ENCODE measurements around the gene AFF3. TPM values are rescaled to one million over a fixed set of nuclear protein-coding genes. Genes with fewer than 3 reads are reported as not detected.

The AFF3 gene
- total RNA-seq, 2 experiments from 2014 or later, result 3.1 to 3.5 TPM

GRCh38 chr2:99793022-99793421 lies 349.4 kb downstream of the AFF3 start:
- ChIA-PET CTCF (interaction anchor here (1.0 to 1.6 kb wide), 2 partner anchors 76 to 469 kb away, joined by 3 read pairs; no protein-coding TSS in a partner anchor), POLR2A (no interaction called here)
- H3K27ac Mint-ChIP-seq, result no peak overlapping the region
- TF ChIP-seq CTCF (IDR thresholded peaks at IDR 0.05), result no peak
- intact Hi-C loops (cut with micrococcal nuclease), result no loop called here
- peaks cover 3% of the 10 kb centered on the region for H3K9me3 Mint-ChIP-seq
- H3K4me3 Mint-ChIP-seq, result no peak overlapping the region
- H3K4me1 Mint-ChIP-seq (ENCODE audit: low read depth), result no peaks in the 10 kb centered on the region
- H3K27me3 Mint-ChIP-seq, result no peaks in the 10 kb centered on the region
- no peak for ATAC-seq
- H3K36me3 Mint-ChIP-seq (ENCODE audit: low read depth), result no peaks in the 10 kb centered on the region
- no peak for DNase-seq

GRCh38 chr2:99789849-99790248 lies 352.5 kb downstream of the AFF3 start:
- intact Hi-C loops (cut with micrococcal nuclease), result no loop called here
- Mint-ChIP-seq H3K9me3 (no peaks in the 10 kb centered on the region), H3K27me3 (no peaks in the 10 kb centered on the region), H3K36me3 (ENCODE audit: low read depth) (no peaks in the 10 kb centered on the region), H3K4me3 (no peak overlapping the region), H3K4me1 (ENCODE audit: low read depth) (no peaks in the 10 kb centered on the region), H3K27ac (no peak overlapping the region)
- DNase-seq (no peak), ATAC-seq (no peak)
- no peak for TF ChIP-seq CTCF (IDR thresholded peaks at IDR 0.05)
- ChIA-PET CTCF (no interaction called here), POLR2A (no interaction called here)

GRCh38 chr2:99787769-99788382 lies 354.5 kb downstream of the AFF3 start:
- no peak for TF ChIP-seq CTCF (IDR thresholded peaks at IDR 0.05)
- Mint-ChIP-seq H3K4me1 (ENCODE audit: low read depth) (no peaks in the 10 kb centered on the region), H3K4me3 (no peak overlapping the region), H3K36me3 (ENCODE audit: low read depth) (no peaks in the 10 kb centered on the region), H3K27me3 (no peaks in the 10 kb centered on the region), H3K9me3 (no peaks in the 10 kb centered on the region), H3K27ac (no peak overlapping the region)
- intact Hi-C loops (cut with micrococcal nuclease), result no loop called here
- no peak for DNase-seq
- POLR2A ChIA-PET, result no interaction called here
- no peak for ATAC-seq
- CTCF ChIA-PET, result no interaction called here

- POLR2A ChIA-PET, result no interaction called here
- CTCF ChIA-PET, result no interaction called here
- TF ChIP-seq CTCF (IDR thresholded peaks at IDR 0.05), result no peak
- no peaks in the 10 kb centered on the region for H3K27me3 Mint-ChIP-seq
- H3K4me1 Mint-ChIP-seq (ENCODE audit: low read depth), result no peaks in the 10 kb centered on the region
- no peak overlapping the region for H3K4me3 Mint-ChIP-seq
- intact Hi-C loops (cut with micrococcal nuclease), result no loop called here
- no peak overlapping the region for H3K27ac Mint-ChIP-seq
- ATAC-seq (no peak), DNase-seq (no peak)
- no peaks in the 10 kb centered on the region for H3K9me3 Mint-ChIP-seq
- no peaks in the 10 kb centered on the region for H3K36me3 Mint-ChIP-seq (ENCODE audit: low read depth)
Observed at GRCh38 chr2:99786636-99787390, 355.6 kb downstream of the AFF3 start.

GRCh38 chr2:99784946-99785345 lies 357.4 kb downstream of the AFF3 start:
- ChIA-PET POLR2A (no interaction called here), CTCF (no interaction called here)
- H3K4me3 Mint-ChIP-seq, result no peak overlapping the region
- no peaks in the 10 kb centered on the region for H3K4me1 Mint-ChIP-seq (ENCODE audit: low read depth)
- no peak for TF ChIP-seq CTCF (IDR thresholded peaks at IDR 0.05)
- ATAC-seq (no peak), DNase-seq (no peak)
- peaks cover 1% of the 10 kb centered on the region for H3K9me3 Mint-ChIP-seq
- H3K27ac Mint-ChIP-seq, result no peak overlapping the region
- intact Hi-C loops (cut with micrococcal nuclease), result no loop called here
- no peaks in the 10 kb centered on the region for H3K36me3 Mint-ChIP-seq (ENCODE audit: low read depth)
- H3K27me3 Mint-ChIP-seq, result no peaks in the 10 kb centered on the region

Data from activated CD8-positive, alpha-beta T cell treated with anti-CD3 and anti-CD28 coated beads for 36 hours (primary cell).